ENCODE data around the gene ILF2. TPM values are rescaled to one million over a fixed set of nuclear protein-coding genes. Genes with fewer than 3 reads are reported as not detected.
A peak's percentile ranks its signal among the peaks of the same experiment; 100 is the strongest.
"Not testable (repeated sequence)": the region's sequence is repeated elsewhere in the genome, so short reads cannot be mapped to it uniquely, and the experiment has no call there.

The ILF2 gene
- total RNA-seq, 3 donors from 2014 or later = 525 to 559 (median 531) TPM

- Mint-ChIP-seq H3K36me3 (ENCODE audit: insufficient read depth) (peaks cover 41% of the 10 kb centered on the region), H3K4me3 (no peak overlapping the region), H3K27me3 (ENCODE audit: low read depth) (no peaks in the 10 kb centered on the region), H3K4me1 (ENCODE audit: low read depth) (peaks cover 25% of the 10 kb centered on the region), H3K9me3 (no peaks in the 10 kb centered on the region)
- no peak for ATAC-seq
- no peak for DNase-seq
Observed at GRCh38 chr1:153669606-153670005, 1.2 kb downstream of the ILF2 start.

GRCh38 chr1:153668672-153669071 lies 2.1 kb downstream of the ILF2 start:
- H3K27me3 Mint-ChIP-seq (ENCODE audit: low read depth); H3K9me3 Mint-ChIP-seq; DNase-seq; H3K4me3 Mint-ChIP-seq; ATAC-seq: not testable (repeated sequence)
- Mint-ChIP-seq H3K4me1 (ENCODE audit: low read depth) (peaks cover 25% of the 10 kb centered on the region), H3K36me3 (ENCODE audit: insufficient read depth) (peaks cover 45% of the 10 kb centered on the region)

GRCh38 chr1:153667439-153667838 lies 3.4 kb downstream of the ILF2 start:
- Mint-ChIP-seq H3K9me3 (no peaks in the 10 kb centered on the region), H3K4me3 (peak overlapping the region; percentile 53), H3K36me3 (ENCODE audit: insufficient read depth) (peaks cover 50% of the 10 kb centered on the region), H3K4me1 (ENCODE audit: low read depth) (peaks cover 25% of the 10 kb centered on the region), H3K27me3 (ENCODE audit: low read depth) (no peaks in the 10 kb centered on the region)
- ATAC-seq (no peak), DNase-seq (no peak)

GRCh38 chr1:153663211-153663610 lies 7.6 kb downstream of the ILF2 start:
- H3K36me3 Mint-ChIP-seq (ENCODE audit: insufficient read depth) = peaks cover 47% of the 10 kb centered on the region
- no peak for DNase-seq
- peaks cover 19% of the 10 kb centered on the region for H3K4me1 Mint-ChIP-seq (ENCODE audit: low read depth)
- H3K27me3 Mint-ChIP-seq (ENCODE audit: low read depth) = no peaks in the 10 kb centered on the region
- no peak for ATAC-seq
- no peak overlapping the region for H3K4me3 Mint-ChIP-seq
- H3K9me3 Mint-ChIP-seq = no peaks in the 10 kb centered on the region

GRCh38 chr1:153662269-153662668 lies 8.5 kb downstream of the ILF2 start:
- Mint-ChIP-seq H3K4me3 (no peak overlapping the region), H3K36me3 (ENCODE audit: insufficient read depth) (peaks cover 39% of the 10 kb centered on the region), H3K27me3 (ENCODE audit: low read depth) (no peaks in the 10 kb centered on the region), H3K9me3 (no peaks in the 10 kb centered on the region), H3K4me1 (ENCODE audit: low read depth) (peaks cover 13% of the 10 kb centered on the region)
- ATAC-seq (no peak), DNase-seq (no peak)

GRCh38 chr1:153661111-153661708 lies 9.6 kb downstream of the ILF2 start:
- Mint-ChIP-seq H3K4me1 (ENCODE audit: low read depth) (peaks cover 13% of the 10 kb centered on the region), H3K27me3 (ENCODE audit: low read depth) (no peaks in the 10 kb centered on the region), H3K4me3 (no peak overlapping the region), H3K36me3 (ENCODE audit: insufficient read depth) (peaks cover 33% of the 10 kb centered on the region), H3K9me3 (no peaks in the 10 kb centered on the region)
- no peak for ATAC-seq
- no peak for DNase-seq

GRCh38 chr1:153659656-153660055 lies 11.1 kb downstream of the ILF2 start:
- H3K4me3 Mint-ChIP-seq = peak overlapping the region; percentile 91
- H3K36me3 Mint-ChIP-seq (ENCODE audit: insufficient read depth) = peaks cover 22% of the 10 kb centered on the region
- H3K9me3 Mint-ChIP-seq = no peaks in the 10 kb centered on the region
- no peak for DNase-seq
- H3K4me1 Mint-ChIP-seq (ENCODE audit: low read depth) = peaks cover 11% of the 10 kb centered on the region
- ATAC-seq = no peak
- no peaks in the 10 kb centered on the region for H3K27me3 Mint-ChIP-seq (ENCODE audit: low read depth)

- no peak for DNase-seq
- Mint-ChIP-seq H3K4me3 (peak overlapping the region; percentile 91), H3K4me1 (ENCODE audit: low read depth) (peaks cover 11% of the 10 kb centered on the region), H3K9me3 (no peaks in the 10 kb centered on the region), H3K36me3 (ENCODE audit: insufficient read depth) (peaks cover 19% of the 10 kb centered on the region), H3K27me3 (ENCODE audit: low read depth) (no peaks in the 10 kb centered on the region)
- no peak for ATAC-seq
Observed at GRCh38 chr1:153659175-153659534, 11.6 kb downstream of the ILF2 start.

- peak; percentile 97 for ATAC-seq
- H3K36me3 Mint-ChIP-seq (ENCODE audit: insufficient read depth) = peaks cover 17% of the 10 kb centered on the region
- DNase-seq = peak; percentile 84
- peaks cover 11% of the 10 kb centered on the region for H3K4me1 Mint-ChIP-seq (ENCODE audit: low read depth)
- H3K9me3 Mint-ChIP-seq = no peaks in the 10 kb centered on the region
- H3K27me3 Mint-ChIP-seq (ENCODE audit: low read depth) = no peaks in the 10 kb centered on the region
- peak within 1 kb of the TSS; percentile 91 for H3K4me3 Mint-ChIP-seq
Observed at GRCh38 chr1:153658400-153659174, 12.2 kb downstream of the ILF2 start, which contains the start of gene SNAPIN. Gene SNAPIN, plus strand, starts transcription at chr1:153658703. Its CDS starts 41 bp downstream, at chr1:153658744.

- no peak overlapping the region for H3K4me3 Mint-ChIP-seq
- peaks cover 11% of the 10 kb centered on the region for H3K4me1 Mint-ChIP-seq (ENCODE audit: low read depth)
- ATAC-seq = no peak
- H3K27me3 Mint-ChIP-seq (ENCODE audit: low read depth) = no peaks in the 10 kb centered on the region
- H3K36me3 Mint-ChIP-seq (ENCODE audit: insufficient read depth) = no peaks in the 10 kb centered on the region
- no peak for DNase-seq
- no peaks in the 10 kb centered on the region for H3K9me3 Mint-ChIP-seq
Observed at GRCh38 chr1:153655333-153655732, 15.5 kb downstream of the ILF2 start.

- Mint-ChIP-seq H3K4me1 (ENCODE audit: low read depth) (peaks cover 18% of the 10 kb centered on the region), H3K27me3 (ENCODE audit: low read depth) (no peaks in the 10 kb centered on the region), H3K4me3 (no peak overlapping the region), H3K36me3 (ENCODE audit: insufficient read depth) (no peaks in the 10 kb centered on the region), H3K9me3 (no peaks in the 10 kb centered on the region)
- DNase-seq (no peak), ATAC-seq (no peak)
Observed at GRCh38 chr1:153652805-153653500, 17.8 kb downstream of the ILF2 start.

GRCh38 chr1:153651771-153652170 lies 19.0 kb downstream of the ILF2 start:
- Mint-ChIP-seq H3K4me1 (ENCODE audit: low read depth) (peaks cover 25% of the 10 kb centered on the region), H3K27me3 (ENCODE audit: low read depth) (no peaks in the 10 kb centered on the region), H3K4me3 (no peak overlapping the region), H3K36me3 (ENCODE audit: insufficient read depth) (peaks cover 6% of the 10 kb centered on the region), H3K9me3 (no peaks in the 10 kb centered on the region)
- DNase-seq = no peak
- ATAC-seq = no peak

- Mint-ChIP-seq H3K9me3 (no peaks in the 10 kb centered on the region), H3K4me3 (no peak overlapping the region), H3K4me1 (ENCODE audit: low read depth) (peaks cover 43% of the 10 kb centered on the region), H3K27me3 (ENCODE audit: low read depth) (no peaks in the 10 kb centered on the region), H3K36me3 (ENCODE audit: insufficient read depth) (peaks cover 23% of the 10 kb centered on the region)
- peak; percentile 40 to 42 for ATAC-seq
- no peak for DNase-seq
Observed at GRCh38 chr1:153649863-153650235, 20.9 kb downstream of the ILF2 start.

GRCh38 chr1:153649137-153649862 lies 21.5 kb downstream of the ILF2 start:
- no peak for DNase-seq
- H3K4me3 Mint-ChIP-seq = no peak overlapping the region
- no peaks in the 10 kb centered on the region for H3K27me3 Mint-ChIP-seq (ENCODE audit: low read depth)
- peak; percentile 42 to 51 for ATAC-seq
- peaks cover 27% of the 10 kb centered on the region for H3K36me3 Mint-ChIP-seq (ENCODE audit: insufficient read depth)
- H3K9me3 Mint-ChIP-seq = no peaks in the 10 kb centered on the region
- peaks cover 47% of the 10 kb centered on the region for H3K4me1 Mint-ChIP-seq (ENCODE audit: low read depth)

Measured in activated T-cell treated with anti-CD3 and anti-CD28 coated beads, Interleukin-2, amount 50 U/mL, for 4 hours (primary cell).